Measurements from ENCODE around the gene FAM162A. TPM values are rescaled to one million over a fixed set of nuclear protein-coding genes. Genes with fewer than 3 reads are reported as not detected.

The FAM162A gene, protein sequence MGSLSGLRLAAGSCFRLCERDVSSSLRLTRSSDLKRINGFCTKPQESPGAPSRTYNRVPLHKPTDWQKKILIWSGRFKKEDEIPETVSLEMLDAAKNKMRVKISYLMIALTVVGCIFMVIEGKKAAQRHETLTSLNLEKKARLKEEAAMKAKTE
- 10 to 100 TPM; 42.4 to 98.4 (median 60.0) TPM for total RNA-seq
- 100 to 1,000 TPM in 1 of 3 donors, 10 to 100 TPM in 2; 36.0 to 127 (median 94.4) TPM for polyA plus RNA-seq
- long read RNA-seq, donor 1, transcript FAM162A-203 (5 exons, 3,052 nt) = major isoform, 23 of 27 reads
- long read RNA-seq, donor 1, partial matches to known transcripts = 0 of 27 reads
- long read RNA-seq, donor 1, other reads (novel, unspliced or antisense) = 3 of 27 reads
- long read RNA-seq, donor 2, transcript FAM162A-203 (5 exons, 3,052 nt) = major isoform, 41 of 48 reads
- long read RNA-seq, donor 2, partial matches to known transcripts = 0 of 48 reads
- long read RNA-seq, donor 2, other reads (novel, unspliced or antisense) = 6 of 48 reads

DNA sequence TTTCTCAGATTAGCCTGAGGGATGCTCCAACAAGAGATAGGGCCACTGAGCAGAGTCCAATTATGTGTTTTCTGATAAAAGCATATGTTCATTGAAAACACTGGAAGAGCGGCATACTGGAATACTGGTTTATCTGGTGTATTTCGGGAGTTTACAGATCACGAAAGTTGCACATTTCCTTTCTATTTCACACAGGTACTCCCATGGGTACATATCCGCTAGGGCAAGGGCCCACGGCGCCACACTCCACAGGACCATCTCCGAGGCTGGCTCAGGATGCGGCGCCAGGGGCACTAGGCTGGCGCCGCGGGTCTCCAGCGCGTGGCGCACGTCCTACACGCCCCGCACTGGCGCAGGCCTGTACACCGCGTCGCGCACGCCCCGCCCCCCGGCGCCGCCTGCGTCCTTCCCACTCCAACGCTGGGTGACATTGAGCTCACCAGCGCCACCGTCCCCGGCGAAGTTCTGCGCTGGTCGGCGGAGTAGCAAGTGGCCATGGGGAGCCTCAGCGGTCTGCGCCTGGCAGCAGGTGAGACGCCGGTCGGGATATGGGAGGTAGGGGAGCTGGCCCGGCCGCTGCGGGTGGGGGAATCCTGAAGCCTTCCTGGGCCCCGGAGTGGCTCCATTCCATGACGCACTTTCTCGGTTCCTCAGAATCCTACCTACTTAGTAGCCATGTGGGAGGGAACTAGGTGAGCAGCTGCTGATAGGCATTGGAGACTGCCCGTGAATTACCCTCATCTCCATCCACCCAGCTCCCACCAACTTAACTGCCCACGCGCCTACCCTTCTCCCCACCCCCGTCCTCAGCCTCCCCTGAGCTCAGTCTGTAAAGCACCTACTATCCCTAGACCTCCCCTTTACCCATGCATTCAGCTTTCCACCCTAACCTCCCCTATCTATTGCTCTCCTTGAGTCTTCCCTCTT is at the start of gene FAM162A:
Gene FAM162A, plus strand, starts transcription at position 412 of the 927 bp plus-strand sequence. Its CDS starts 84 bp downstream, at position 496.
- ATAC-seq (peak; percentile 96 to 98 (median 96)), DNase-seq (peak; percentile 95 to 97)
- intact Hi-C loops (cut with DNase I) = loop anchor here in 1 of 2 donors (10.0 kb wide), 2 partner anchors 549 to 839 kb away; partner anchors contain the start of genes EAF2, IQCB1 and POLQ
- WGBS, 3 donors = 0 to 1% (median 0%) methylated on average over 39 to 52 of the region's 52 CpGs
- H3K36me3 ChIP-seq (ENCODE audit: insufficient read depth in 1 of 2, low read depth in 1 of 2) = no peaks in the 10 kb centered on the region
- peak within 1 kb of the TSS; percentile 96 for H3K27ac ChIP-seq
- H3K9me3 ChIP-seq = no peaks in the 10 kb centered on the region
- peak within 1 kb of the TSS; percentile 81 for H3K4me3 ChIP-seq
- H3K27me3 ChIP-seq (ENCODE audit: insufficient read depth in 3 of 3, low read length in 2 of 3) = no peaks in the 10 kb centered on the region
- peaks cover 17% of the 10 kb centered on the region for H3K4me1 ChIP-seq
- TF ChIP-seq, protein P1, sequence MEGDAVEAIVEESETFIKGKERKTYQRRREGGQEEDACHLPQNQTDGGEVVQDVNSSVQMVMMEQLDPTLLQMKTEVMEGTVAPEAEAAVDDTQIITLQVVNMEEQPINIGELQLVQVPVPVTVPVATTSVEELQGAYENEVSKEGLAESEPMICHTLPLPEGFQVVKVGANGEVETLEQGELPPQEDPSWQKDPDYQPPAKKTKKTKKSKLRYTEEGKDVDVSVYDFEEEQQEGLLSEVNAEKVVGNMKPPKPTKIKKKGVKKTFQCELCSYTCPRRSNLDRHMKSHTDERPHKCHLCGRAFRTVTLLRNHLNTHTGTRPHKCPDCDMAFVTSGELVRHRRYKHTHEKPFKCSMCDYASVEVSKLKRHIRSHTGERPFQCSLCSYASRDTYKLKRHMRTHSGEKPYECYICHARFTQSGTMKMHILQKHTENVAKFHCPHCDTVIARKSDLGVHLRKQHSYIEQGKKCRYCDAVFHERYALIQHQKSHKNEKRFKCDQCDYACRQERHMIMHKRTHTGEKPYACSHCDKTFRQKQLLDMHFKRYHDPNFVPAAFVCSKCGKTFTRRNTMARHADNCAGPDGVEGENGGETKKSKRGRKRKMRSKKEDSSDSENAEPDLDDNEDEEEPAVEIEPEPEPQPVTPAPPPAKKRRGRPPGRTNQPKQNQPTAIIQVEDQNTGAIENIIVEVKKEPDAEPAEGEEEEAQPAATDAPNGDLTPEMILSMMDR (IDR thresholded peaks at IDR 0.05) = peak; percentile 49

DNA sequence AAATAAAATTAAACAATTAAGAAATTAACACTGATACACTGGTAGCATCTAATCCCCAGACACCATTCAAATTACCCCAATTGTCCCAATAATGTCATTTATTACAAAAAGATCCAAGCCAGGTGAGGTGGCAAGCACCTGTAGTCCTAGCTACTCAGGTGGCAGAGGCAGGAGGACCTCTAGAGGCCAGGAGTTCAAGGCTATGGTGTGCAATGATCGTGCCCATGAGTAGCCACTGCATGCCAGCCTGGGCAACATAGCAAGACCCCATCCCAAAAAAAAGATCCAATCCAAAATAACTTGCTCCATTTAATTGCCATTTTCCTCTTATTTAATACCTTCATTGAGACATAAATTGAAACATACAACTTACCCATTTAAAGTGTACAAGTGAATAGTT is 41.2 kb upstream of the FAM162A start:
- Histone ChIP-seq H3K36me3 (ENCODE audit: insufficient read depth in 1 of 2, low read depth in 1 of 2) (no peaks in the 10 kb centered on the region), H3K27me3 (ENCODE audit: insufficient read depth in 3 of 3, low read length in 2 of 3) (peaks cover 0 to 5% (median 0%) of the 10 kb centered on the region in 3 donors), H3K4me1 (no peaks in the 10 kb centered on the region), H3K9me3 (no peaks in the 10 kb centered on the region), H3K4me3 (no peak overlapping the region), H3K27ac (no peak overlapping the region)
- intact Hi-C loops (cut with DNase I) = no loop called here
- no peak for DNase-seq
- TF ChIP-seq, protein P1 (IDR thresholded peaks at IDR 0.05) = no peak
- WGBS, 3 donors = 68 to 73% (median 70%) methylated on average over 1 of the region's 1 CpG
- no peak for ATAC-seq

DNA sequence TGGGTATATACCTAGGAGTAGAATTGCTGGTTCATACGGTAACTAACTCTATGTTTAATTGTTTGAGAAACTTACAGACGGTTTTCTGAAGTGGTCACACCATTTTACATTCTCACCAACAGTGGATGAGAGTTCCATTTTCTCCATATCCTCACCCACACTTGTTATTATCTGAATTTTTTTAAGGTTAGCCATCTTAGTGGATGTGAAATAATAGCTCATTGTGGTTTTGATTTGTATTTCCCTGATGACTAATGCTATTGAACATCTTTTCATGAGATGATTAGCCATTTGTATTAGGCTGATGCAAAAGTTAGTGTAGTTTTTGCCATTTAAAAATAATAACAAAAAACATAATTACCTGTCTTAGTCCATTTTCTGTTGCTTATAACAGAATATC is 40.3 kb upstream of the FAM162A start:
- Histone ChIP-seq H3K27ac (no peak overlapping the region), H3K4me3 (no peak overlapping the region), H3K4me1 (no peaks in the 10 kb centered on the region), H3K27me3 (ENCODE audit: insufficient read depth in 3 of 3, low read length in 2 of 3) (peaks cover 0 to 5% (median 0%) of the 10 kb centered on the region in 3 donors), H3K36me3 (ENCODE audit: insufficient read depth in 1 of 2, low read depth in 1 of 2) (no peaks in the 10 kb centered on the region), H3K9me3 (no peaks in the 10 kb centered on the region)
- TF ChIP-seq, protein P1 (IDR thresholded peaks at IDR 0.05) = no peak
- DNase-seq (no peak), ATAC-seq (no peak)
- 65 to 83% (median 76%) methylated on average over 2 of the region's 2 CpGs for WGBS, 3 donors
- intact Hi-C loops (cut with DNase I) = no loop called here

DNA sequence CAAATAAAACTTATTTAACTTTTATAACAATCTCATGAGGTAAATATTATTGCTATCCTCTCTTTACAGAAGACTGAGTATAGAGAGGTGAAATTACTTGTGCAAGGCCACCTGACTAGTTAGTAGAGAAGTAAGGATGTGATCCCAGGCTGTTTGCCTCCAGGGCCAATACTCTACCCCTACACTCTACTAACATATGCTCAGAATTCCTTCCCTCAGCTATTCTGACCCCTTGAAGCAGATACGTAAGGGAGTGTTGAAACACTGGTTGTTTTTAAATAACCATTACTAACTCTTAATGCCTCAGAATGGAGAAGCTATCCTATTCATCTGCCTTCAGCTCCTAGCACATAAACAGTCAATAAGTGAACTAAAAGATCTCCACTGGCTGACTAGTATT is 34.8 kb upstream of the FAM162A start:
- no peak overlapping the region for H3K4me3 ChIP-seq
- TF ChIP-seq, protein P1 (IDR thresholded peaks at IDR 0.05) = no peak
- no peaks in the 10 kb centered on the region for H3K36me3 ChIP-seq (ENCODE audit: insufficient read depth in 1 of 2, low read depth in 1 of 2)
- intact Hi-C loops (cut with DNase I) = no loop called here
- no peaks in the 10 kb centered on the region for H3K27me3 ChIP-seq (ENCODE audit: insufficient read depth in 3 of 3, low read length in 2 of 3)
- H3K27ac ChIP-seq = no peak overlapping the region
- DNase-seq = no peak
- no peaks in the 10 kb centered on the region for H3K9me3 ChIP-seq
- 69 to 93% (median 87%) methylated on average over 1 of the region's 1 CpG for WGBS, 3 donors
- no peaks in the 10 kb centered on the region for H3K4me1 ChIP-seq
- no peak for ATAC-seq

Measured in psoas muscle (tissue), 8 donors.